Urothelium cell line (cell line): Measurements from ENCODE around the gene SLC2A13.
A peak's percentile ranks its signal among the peaks of the same experiment; 100 is the strongest.

Source experiments
- DNase-seq: peaks from one replicate; pipeline ENCODE4 v3.0.0; 2011; ENCODE audit warnings: low spot score, mixed read lengths
- FAIRE-seq: peaks from 2 replicates; lab custom pipeline; 2011; peaks lifted over from hg19 to GRCh38; lab: Jason Lieb, UNC

SLC2A13 gene

GRCh38 chr12:40002178-40003169, 103.4 kb downstream of the SLC2A13 start:
- FAIRE-seq: no peak
- DNase-seq: no peak

- FAIRE-seq (no peak), DNase-seq (no peak)
These were observed 104.5 kb downstream of the SLC2A13 start for GRCh38 chr12:40001406-40001805.

GRCh38 chr12:40000884-40001283, 105.0 kb downstream of the SLC2A13 start:
- no peak for FAIRE-seq
- no peak for DNase-seq

GRCh38 chr12:39993268-39993667, 112.6 kb downstream of the SLC2A13 start:
- DNase-seq (no peak), FAIRE-seq (no peak)

GRCh38 chr12:39990122-39991101, 115.5 kb downstream of the SLC2A13 start:
- DNase-seq (peak; percentile 53), FAIRE-seq (no peak)

GRCh38 chr12:39989501-39989900, 116.4 kb downstream of the SLC2A13 start:
- DNase-seq (no peak), FAIRE-seq (no peak)

GRCh38 chr12:39988574-39988973, 117.3 kb downstream of the SLC2A13 start:
- no peak for FAIRE-seq
- DNase-seq: no peak

- FAIRE-seq (peak; percentile 27), DNase-seq (no peak)
These were observed 119.2 kb downstream of the SLC2A13 start for GRCh38 chr12:39986674-39987073.

- FAIRE-seq (no peak), DNase-seq (no peak)
These were observed 121.2 kb downstream of the SLC2A13 start for GRCh38 chr12:39984670-39985069.

GRCh38 chr12:39975374-39975918, 130.4 kb downstream of the SLC2A13 start:
- no peak for FAIRE-seq
- no peak for DNase-seq

- FAIRE-seq: no peak
These were observed 133.8 kb downstream of the SLC2A13 start for GRCh38 chr12:39972119-39972518.

GRCh38 chr12:39971348-39971747, 134.5 kb downstream of the SLC2A13 start:
- DNase-seq: no peak

More at GRCh38 chr12:39972119-39972518, 133.8 kb downstream of the SLC2A13 start:
- no peak for DNase-seq

GRCh38 chr12:39966721-39967120, 139.2 kb downstream of the SLC2A13 start:
- no peak for FAIRE-seq
- no peak for DNase-seq

More at GRCh38 chr12:39971348-39971747, 134.5 kb downstream of the SLC2A13 start:
- FAIRE-seq: no peak

GRCh38 chr12:39966256-39966655, 139.6 kb downstream of the SLC2A13 start:
- no peak for DNase-seq
- no peak for FAIRE-seq

- no peak for FAIRE-seq
- no peak for DNase-seq
These were observed 146.4 kb downstream of the SLC2A13 start for GRCh38 chr12:39959467-39959866.

GRCh38 chr12:39959031-39959430, 146.8 kb downstream of the SLC2A13 start:
- FAIRE-seq: peak; percentile 83
- no peak for DNase-seq

GRCh38 chr12:39958377-39958776, 147.5 kb downstream of the SLC2A13 start:
- no peak for DNase-seq
- no peak for FAIRE-seq

- no peak for DNase-seq
- no peak for FAIRE-seq
These were observed 149.2 kb downstream of the SLC2A13 start for GRCh38 chr12:39956725-39957124.

- FAIRE-seq: no peak
- DNase-seq: no peak
These were observed 159.3 kb downstream of the SLC2A13 start for GRCh38 chr12:39946361-39947280.

- DNase-seq (no peak), FAIRE-seq (no peak)
These were observed 168.8 kb downstream of the SLC2A13 start for GRCh38 chr12:39937119-39937518.
